Muscle layer of colon (tissue), 2 donors: ENCODE measurements around the gene MRPL42.
"Not testable (repeated sequence)": the region's sequence is repeated elsewhere in the genome, so short reads cannot be mapped to it uniquely, and the experiment has no call there.

Source experiments
- H3K27ac ChIP-seq: one replicate; pipeline ENCODE4 v1.7.0; 2013; ENCODE audit warnings: low read depth, mild to moderate bottlenecking, low read length, moderate library complexity
- H3K27me3 ChIP-seq, 2 donors: one replicate each; pipeline ENCODE4 v1.7.0; 2013; ENCODE audit warnings: low read length in 2 of 2, mild to moderate bottlenecking in 2 of 2; ENCODE audit not compliant: insufficient read depth in 2 of 2, control insufficient read depth in 1 of 2
- H3K36me3 ChIP-seq: one replicate; pipeline ENCODE4 v1.7.0; 2013; ENCODE audit warnings: mild to moderate bottlenecking, low read length; ENCODE audit not compliant: insufficient read depth
- H3K4me1 ChIP-seq: one replicate; pipeline ENCODE4 v1.7.0; 2013; ENCODE audit warnings: mild to moderate bottlenecking, low read length; ENCODE audit not compliant: insufficient read depth
- H3K4me3 ChIP-seq, 2 donors: one replicate each; pipeline ENCODE4 v1.7.0; 2013; ENCODE audit warnings: low read length in 2 of 2, low read depth in 1 of 2, mild to moderate bottlenecking in 1 of 2, moderate library complexity in 1 of 2
- H3K9ac ChIP-seq: one replicate; pipeline ENCODE4 v1.7.0; 2013; ENCODE audit warnings: low read length
- H3K9me3 ChIP-seq: one replicate; pipeline ENCODE4 v1.7.0; 2013; ENCODE audit warnings: mild to moderate bottlenecking, low read length
- donor health status: abdominal sarcoma.
- donor health status: Adenocarcinoma of cecum.

MRPL42 gene

DNA sequence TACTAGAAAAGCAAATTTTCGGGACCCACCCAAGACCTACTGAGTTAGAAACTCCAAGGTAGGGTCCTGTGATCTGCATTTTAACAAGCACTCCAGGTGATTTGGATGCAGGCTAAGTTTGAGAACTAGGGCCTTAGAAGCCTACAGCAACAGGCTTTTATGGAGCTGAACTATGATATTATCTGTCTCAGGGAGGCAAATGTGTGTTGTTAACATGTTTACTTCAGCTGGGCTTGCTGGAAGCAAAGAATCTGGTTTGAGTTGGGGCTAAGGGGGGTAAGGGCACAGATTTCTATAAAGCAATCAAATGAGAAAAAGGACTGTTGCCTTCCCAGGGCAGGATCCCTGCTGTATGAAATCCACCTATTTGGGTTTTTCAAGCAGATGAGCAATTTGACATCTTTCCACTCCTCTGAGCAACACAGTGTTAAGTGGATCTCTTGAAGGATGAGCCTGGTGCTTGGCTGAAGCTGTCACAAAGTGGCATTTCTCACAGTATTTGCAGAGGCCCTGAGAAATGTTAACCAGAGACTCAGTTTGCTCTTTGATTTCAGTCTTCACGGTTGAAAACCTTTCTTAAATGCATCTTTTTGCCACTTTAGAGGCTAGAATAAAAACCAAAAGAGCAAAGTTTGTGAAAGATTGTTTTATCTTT is 68.9 kb downstream of the MRPL42 start:
- Histone ChIP-seq H3K4me1 (no peaks in the 10 kb centered on the region), H3K9ac (no peak overlapping the region), H3K9me3 (no peaks in the 10 kb centered on the region), H3K36me3 (no peaks in the 10 kb centered on the region), H3K27ac (no peak overlapping the region), H3K4me3 (no peak overlapping the region), H3K27me3 (no peaks in the 10 kb centered on the region)

DNA sequence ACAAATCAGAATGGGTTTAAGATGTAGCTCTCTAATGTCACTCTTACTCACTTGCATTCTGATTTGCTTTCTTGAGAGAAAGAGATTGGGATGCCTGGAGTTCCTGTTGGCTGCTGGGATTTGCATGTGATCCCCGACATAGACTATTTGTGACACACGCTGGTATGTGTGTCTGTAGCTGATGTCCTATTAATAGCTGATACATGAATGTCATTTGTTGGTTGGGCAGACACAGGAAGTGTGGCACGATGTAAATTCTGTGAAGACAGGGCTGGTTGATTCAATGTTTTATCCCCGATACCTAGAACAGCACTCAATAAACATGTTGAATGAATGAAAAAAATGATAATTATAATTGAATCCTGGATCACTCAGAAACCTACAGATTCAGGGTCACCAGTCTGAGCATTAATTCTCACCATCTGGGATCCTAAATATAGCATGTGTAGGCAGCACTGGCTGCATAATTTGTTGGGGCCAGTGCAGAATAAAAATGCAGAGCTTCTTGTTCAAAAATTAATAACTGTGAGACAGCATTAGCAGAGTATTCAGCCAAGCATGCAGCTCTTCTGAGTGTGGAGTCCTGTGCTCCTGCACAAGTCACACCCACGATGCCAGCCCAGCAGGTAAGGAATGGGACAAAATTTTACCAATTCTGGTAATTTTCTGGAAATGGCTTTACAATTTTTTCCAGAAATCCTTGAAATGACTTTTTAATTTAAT is 69.6 kb downstream of the MRPL42 start:
- no peaks in the 10 kb centered on the region for H3K4me1 ChIP-seq
- H3K4me3 ChIP-seq, result no peak overlapping the region
- no peak overlapping the region for H3K9ac ChIP-seq
- H3K27ac ChIP-seq, result no peak overlapping the region
- no peaks in the 10 kb centered on the region for H3K36me3 ChIP-seq
- no peaks in the 10 kb centered on the region for H3K27me3 ChIP-seq
- H3K9me3 ChIP-seq, result no peaks in the 10 kb centered on the region

DNA sequence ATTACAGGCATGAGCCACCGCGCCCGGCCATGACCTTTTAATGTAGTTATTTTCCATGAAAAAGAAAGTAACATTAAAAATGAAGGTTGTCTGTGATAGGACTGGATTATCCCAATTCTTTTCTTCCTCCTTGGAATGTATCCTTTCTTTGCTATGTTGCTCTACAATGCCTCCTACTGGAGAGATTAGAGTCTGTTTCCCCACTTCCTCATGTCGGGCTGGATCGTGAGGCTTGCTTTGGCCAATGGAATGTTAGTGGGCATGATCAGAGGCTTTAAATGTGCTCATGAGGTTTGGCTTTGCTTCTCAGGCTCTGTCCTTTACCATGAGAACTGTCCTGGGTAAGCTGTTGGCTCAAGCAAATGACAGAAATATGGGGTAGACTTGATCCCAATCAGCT is 70.5 kb downstream of the MRPL42 start:
- Histone ChIP-seq H3K36me3 (no peaks in the 10 kb centered on the region), H3K27me3 (no peaks in the 10 kb centered on the region), H3K4me3 (no peak overlapping the region), H3K27ac (no peak overlapping the region), H3K9me3 (no peaks in the 10 kb centered on the region), H3K9ac (no peak overlapping the region), H3K4me1 (no peaks in the 10 kb centered on the region)

DNA sequence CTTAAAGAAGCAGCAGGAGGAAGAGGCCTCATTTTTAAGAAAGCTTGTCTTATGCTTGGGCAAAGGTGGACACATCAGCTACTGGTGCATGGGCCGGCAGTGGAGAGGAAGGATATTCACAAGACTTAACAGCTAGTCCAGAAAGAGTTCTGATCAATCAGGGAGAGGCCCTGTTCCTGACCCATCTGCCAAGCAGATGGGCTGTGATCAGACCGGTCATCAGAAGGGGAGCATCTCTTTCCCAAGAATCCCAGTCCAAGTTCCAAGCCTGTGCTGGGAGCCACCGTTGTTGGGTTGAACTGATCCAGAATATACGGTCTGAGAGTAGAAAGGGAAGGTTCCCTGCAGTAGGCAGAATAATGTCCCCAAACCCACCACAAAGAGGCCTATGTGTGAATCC is 72.5 kb downstream of the MRPL42 start:
- Histone ChIP-seq H3K36me3 (no peaks in the 10 kb centered on the region), H3K27ac (no peak overlapping the region)

GRCh38 chr12:93540466-93540865 is 73.2 kb downstream of the MRPL42 start:
- Histone ChIP-seq H3K4me1 (no peaks in the 10 kb centered on the region), H3K27ac (no peak overlapping the region), H3K9me3 (no peaks in the 10 kb centered on the region), H3K36me3 (no peaks in the 10 kb centered on the region), H3K27me3 (no peaks in the 10 kb centered on the region), H3K9ac (no peak overlapping the region), H3K4me3 (no peak overlapping the region)

More for the DNA sequence above, 72.5 kb downstream of the MRPL42 start:
- no peaks in the 10 kb centered on the region for H3K9me3 ChIP-seq
- no peak overlapping the region for H3K9ac ChIP-seq
- no peak overlapping the region for H3K4me3 ChIP-seq
- no peaks in the 10 kb centered on the region for H3K27me3 ChIP-seq
- H3K4me1 ChIP-seq, result no peaks in the 10 kb centered on the region

GRCh38 chr12:93541578-93542225 is 74.4 kb downstream of the MRPL42 start:
- Histone ChIP-seq H3K27ac (no peak overlapping the region), H3K9ac (no peak overlapping the region), H3K4me1 (no peaks in the 10 kb centered on the region)

DNA sequence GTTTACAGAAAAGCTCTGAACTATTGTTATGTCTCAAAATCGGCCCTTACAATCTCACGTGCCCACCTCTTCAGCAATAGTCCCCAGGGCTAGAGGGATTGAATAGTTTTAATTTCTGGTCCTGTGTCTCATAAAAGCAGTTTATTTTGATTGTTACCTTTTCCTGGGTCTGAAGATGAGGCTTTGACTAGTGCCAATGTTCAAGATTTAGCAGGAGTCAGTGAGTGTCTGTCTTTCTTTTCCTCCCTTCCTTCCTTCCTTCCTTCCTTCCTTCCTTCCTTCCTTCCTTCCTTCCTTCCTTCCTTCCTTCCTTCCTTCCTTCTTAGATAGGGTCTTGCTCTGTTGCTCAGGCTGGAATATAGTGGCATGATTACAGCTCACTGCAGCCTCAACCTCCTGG is 80.5 kb downstream of the MRPL42 start:
- Histone ChIP-seq H3K9ac (no peak overlapping the region), H3K9me3 (no peaks in the 10 kb centered on the region), H3K4me3 (no peak overlapping the region), H3K4me1 (no peaks in the 10 kb centered on the region), H3K27ac (no peak overlapping the region), H3K36me3 (no peaks in the 10 kb centered on the region), H3K27me3 (no peaks in the 10 kb centered on the region)

More at GRCh38 chr12:93541578-93542225, 74.4 kb downstream of the MRPL42 start:
- no peaks in the 10 kb centered on the region for H3K36me3 ChIP-seq
- H3K4me3 ChIP-seq, result no peak overlapping the region
- no peaks in the 10 kb centered on the region for H3K9me3 ChIP-seq
- no peaks in the 10 kb centered on the region for H3K27me3 ChIP-seq

DNA sequence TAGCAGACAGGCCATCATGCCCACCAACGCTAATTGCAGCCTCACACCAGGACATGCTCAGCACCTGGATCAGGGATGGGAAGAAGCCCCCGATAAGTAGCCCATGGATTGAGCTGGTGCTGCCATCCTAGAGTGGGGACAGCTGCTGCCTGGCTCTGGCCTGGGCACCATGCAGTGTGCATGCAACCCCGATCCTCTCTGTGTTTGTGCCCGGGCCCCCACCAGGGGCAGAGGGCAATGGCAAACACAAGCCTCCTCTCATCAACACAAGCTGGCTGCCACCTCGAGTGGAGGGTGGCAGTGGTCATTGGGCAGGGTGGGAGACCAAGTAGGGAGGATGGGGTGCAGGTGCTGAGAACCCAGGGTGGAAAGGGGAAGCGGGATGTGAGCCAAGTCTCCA is 81.9 kb downstream of the MRPL42 start:
- Histone ChIP-seq H3K36me3 (no peaks in the 10 kb centered on the region), H3K27ac (no peak overlapping the region), H3K9ac (no peak overlapping the region), H3K9me3 (no peaks in the 10 kb centered on the region), H3K27me3 (no peaks in the 10 kb centered on the region), H3K4me1 (no peaks in the 10 kb centered on the region), H3K4me3 (no peak overlapping the region)

GRCh38 chr12:93550748-93551611 is 83.7 kb downstream of the MRPL42 start:
- H3K4me1 ChIP-seq, result no peaks in the 10 kb centered on the region
- no peak overlapping the region for H3K27ac ChIP-seq
- no peak overlapping the region for H3K9ac ChIP-seq
- H3K4me3 ChIP-seq, result no peak overlapping the region
- no peaks in the 10 kb centered on the region for H3K36me3 ChIP-seq
- H3K9me3 ChIP-seq, result no peaks in the 10 kb centered on the region
- H3K27me3 ChIP-seq, result no peaks in the 10 kb centered on the region

DNA sequence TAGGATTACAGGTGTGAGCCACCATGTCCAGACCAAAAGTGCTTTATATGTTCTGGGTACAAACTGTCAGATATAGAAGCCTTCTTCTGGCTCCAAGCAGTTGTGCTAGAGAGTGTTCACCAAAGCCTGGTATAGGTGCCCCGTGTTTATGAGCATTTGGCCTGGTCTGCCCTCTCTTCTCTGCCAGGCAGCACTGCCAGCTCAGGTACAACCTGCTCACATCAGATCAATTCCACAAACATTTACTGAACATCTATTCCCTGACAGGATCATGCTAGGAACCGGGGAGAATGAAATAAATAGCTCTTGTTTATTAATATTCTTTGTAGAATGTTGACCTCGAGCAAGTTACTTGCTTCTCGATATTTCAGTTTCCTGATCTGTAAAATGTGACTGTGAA is 85.1 kb downstream of the MRPL42 start:
- H3K4me3 ChIP-seq, result no peak overlapping the region
- H3K9me3 ChIP-seq, result no peaks in the 10 kb centered on the region
- H3K27me3 ChIP-seq, result no peaks in the 10 kb centered on the region
- no peak overlapping the region for H3K27ac ChIP-seq
- H3K4me1 ChIP-seq, result no peaks in the 10 kb centered on the region
- H3K9ac ChIP-seq, result no peak overlapping the region
- no peaks in the 10 kb centered on the region for H3K36me3 ChIP-seq

DNA sequence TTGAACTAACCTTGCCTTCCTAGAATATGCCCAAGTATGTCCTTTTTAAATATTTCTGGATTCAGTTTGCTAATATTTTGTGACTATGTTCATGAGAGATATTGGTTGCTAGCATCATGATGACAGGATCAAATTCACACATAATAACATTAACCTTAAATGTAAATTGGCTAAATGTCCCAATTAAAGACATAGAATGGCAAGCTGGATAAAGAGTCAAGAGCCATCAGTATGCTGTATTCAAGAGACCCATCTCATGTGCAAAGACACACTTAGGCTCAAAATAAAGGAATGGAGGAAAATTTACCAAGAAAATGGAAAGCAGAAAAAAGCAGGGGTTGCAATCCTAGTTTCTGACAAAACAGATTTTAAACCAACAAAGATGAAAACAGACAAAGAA is 90.6 kb downstream of the MRPL42 start:
- H3K27ac ChIP-seq, H3K9ac ChIP-seq, H3K4me3 ChIP-seq, H3K9me3 ChIP-seq, H3K4me1 ChIP-seq, H3K36me3 ChIP-seq, H3K27me3 ChIP-seq: not testable (repeated sequence)
